GM23248 (cell line): Measurements from ENCODE around the gene GLIPR1L2. TPM values are rescaled to one million over a fixed set of nuclear protein-coding genes. Genes with fewer than 3 reads are reported as not detected.

Experiments
- DNase-seq: peaks from one replicate; pipeline ENCODE4 v3.0.0-alpha.2; 2015
- H2AFZ ChIP-seq: fragments of 200-600 bp; sonication (generic); 2 replicates; pipeline ENCODE4 v1.6.1; 2016; ENCODE audit warnings: antibody characterized with exemption
- H3F3A ChIP-seq: fragments of 200-600 bp; sonication (generic); 2 replicates; pipeline ENCODE4 v1.6.1; 2016; ENCODE audit warnings: mild to moderate bottlenecking, antibody characterized with exemption, mixed run types; ENCODE audit not compliant: insufficient read depth
- H3K27ac ChIP-seq: fragments of 200-600 bp; sonication (generic); 2 replicates; pipeline ENCODE4 v1.5.1; 2016; ENCODE audit warnings: mild to moderate bottlenecking
- H3K27me3 ChIP-seq: fragments of 200-600 bp; sonication (generic); replicated peaks from 2 replicates; pipeline ENCODE4 v1.6.1; 2016; ENCODE audit warnings: mild to moderate bottlenecking; ENCODE audit not compliant: insufficient read depth
- H3K36me3 ChIP-seq: fragments of 200-600 bp; sonication (generic); 2 replicates; pipeline ENCODE4 v1.6.1; 2016; ENCODE audit warnings: low read depth, mild to moderate bottlenecking
- H3K4me1 ChIP-seq: fragments of 200-600 bp; sonication (generic); 2 replicates; pipeline ENCODE4 v1.6.1; 2016; ENCODE audit warnings: mild to moderate bottlenecking; ENCODE audit not compliant: insufficient read depth
- H3K4me2 ChIP-seq: fragments of 200-600 bp; sonication (generic); one replicate; pipeline ENCODE4 v1.6.1; 2016; ENCODE audit warnings: mild to moderate bottlenecking; ENCODE audit not compliant: unreplicated experiment
- H3K4me3 ChIP-seq: fragments of 200-600 bp; sonication (generic); 2 replicates; pipeline ENCODE4 v1.5.1; 2016; ENCODE audit warnings: mild to moderate bottlenecking
- H3K79me2 ChIP-seq: fragments of 200-600 bp; sonication (generic); 2 replicates; pipeline ENCODE4 v1.6.1; 2016; ENCODE audit warnings: mild to moderate bottlenecking; ENCODE audit not compliant: insufficient read depth
- H3K9ac ChIP-seq: fragments of 200-600 bp; sonication (generic); 2 replicates; pipeline ENCODE4 v1.6.1; 2016; ENCODE audit warnings: mild to moderate bottlenecking
- H3K9me2 ChIP-seq: fragments of 200-600 bp; sonication (generic); 2 replicates; pipeline ENCODE4 v1.6.1; 2016; ENCODE audit warnings: mixed run types, mild to moderate bottlenecking, moderate library complexity; ENCODE audit not compliant: insufficient read depth
- H3K9me3 ChIP-seq: fragments of 200-600 bp; sonication (generic); one replicate; pipeline ENCODE4 v1.6.1; 2017; ENCODE audit warnings: low read depth
- H4K20me1 ChIP-seq: fragments of 200-600 bp; sonication (generic); 2 replicates; pipeline ENCODE4 v1.6.0; 2016; ENCODE audit not compliant: insufficient read depth
- EZH2 ChIP-seq: fragments of 200-600 bp; sonication (generic); IDR thresholded peaks from 2 replicates; pipeline ENCODE4 v1.6.1; 2018; ENCODE audit warnings: antibody characterized with exemption, mild to moderate bottlenecking; ENCODE audit not compliant: insufficient read depth, poor library complexity, severe bottlenecking
- EZH2phosphoT487 ChIP-seq: fragments of 200-600 bp; sonication (generic); IDR thresholded peaks from 2 replicates; pipeline ENCODE4 v1.6.1; 2018; ENCODE audit warnings: antibody characterized with exemption, moderate library complexity, mild to moderate bottlenecking, low read depth; ENCODE audit not compliant: insufficient read depth
- WGBS, 2 experiments: methylation state at CpG; one replicate each; pipeline ENCODE4 v1.1.6; 2015 to 2017; ENCODE audit warnings: low lambda C conversion rate in 2 of 2, low coverage in 1 of 2; ENCODE audit errors: missing lambda C conversion rate in 2 of 2; 5-methylcytosine and 5-hydroxymethylcytosine counted together
- in situ Hi-C: fragments of 300-500 bp; cut with MboI; formaldehyde crosslinking; loops from 2 replicates; pipeline ENCODE4 v1.15.0; 2020
- polyA plus RNA-seq: library from polyadenylated mRNA; unstranded; fragments of >200 nt; fragmentation: Nextera tagmentation; extraction: Ambion mirVana; gene quantifications from 2 replicates; pipeline ENCODE4 v1.2.1, GENCODE V29; 2016
- total RNA-seq: library from RNA; depleted of rRNA; stranded (reverse); fragments of >200 nt; shearing (Covaris generic); gene quantifications from 2 replicates; pipeline ENCODE4 v1.2.3, GENCODE V29; 2014

The GLIPR1L2 gene
- total and polyA plus RNA-seq, 2 experiments from 2014 or later, result 1.6 to 2.1 TPM

DNA sequence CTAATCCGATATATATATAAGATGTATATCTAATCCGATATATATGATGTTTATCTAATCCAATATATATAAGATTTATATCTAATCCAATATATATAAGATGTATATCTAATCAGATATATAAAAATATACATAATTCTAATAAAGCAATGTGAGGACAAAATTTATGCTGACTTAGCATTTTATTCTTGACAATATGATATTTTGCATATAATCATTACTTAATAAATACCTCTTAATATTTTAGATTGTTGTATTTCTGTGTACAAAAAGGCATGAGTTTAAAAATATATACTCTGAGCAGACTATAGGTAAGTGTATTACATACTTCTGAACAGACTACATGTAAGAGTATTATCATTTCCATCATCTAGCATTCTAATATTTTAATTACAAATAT lies 18.9 kb downstream of the GLIPR1L2 start:
- Histone ChIP-seq H3F3A (no peaks in the 10 kb centered on the region), H4K20me1 (no peaks in the 10 kb centered on the region), H3K36me3 (no peaks in the 10 kb centered on the region), H3K4me3 (no peak overlapping the region), H3K4me1 (peaks cover 4% of the 10 kb centered on the region; the same call in 1 of the 2 replicates), H3K9me2 (no peaks in the 10 kb centered on the region), H2AFZ (no peak overlapping the region), H3K4me2 (no peak overlapping the region), H3K27ac (no peak overlapping the region), H3K79me2 (no peaks in the 10 kb centered on the region), H3K27me3 (no peaks in the 10 kb centered on the region), H3K9ac (no peak overlapping the region), H3K9me3 (no peaks in the 10 kb centered on the region)
- DNase-seq, result no peak
- 93 to 98% methylated on average over 2 of the region's 2 CpGs for WGBS, 2 experiments
- no peak for TF ChIP-seq EZH2
- no peak for TF ChIP-seq EZH2phosphoT487
- in situ Hi-C loops, result no loop called here

- H3K36me3 ChIP-seq, result no peaks in the 10 kb centered on the region
- WGBS, 2 experiments, result 52 to 64% methylated on average over 1 of the region's 1 CpG
- no peak overlapping the region for H3K9ac ChIP-seq
- H3K4me1 ChIP-seq, result peaks cover 4% of the 10 kb centered on the region; the same call in 1 of the 2 replicates
- no peaks in the 10 kb centered on the region for H3K9me2 ChIP-seq
- H3F3A ChIP-seq, result no peaks in the 10 kb centered on the region
- no peaks in the 10 kb centered on the region for H3K79me2 ChIP-seq
- no peak overlapping the region for H3K4me2 ChIP-seq
- TF ChIP-seq EZH2 (no peak), EZH2phosphoT487 (no peak)
- no peak overlapping the region; the same call in 1 of the 2 replicates for H2AFZ ChIP-seq
- H3K9me3 ChIP-seq, result no peaks in the 10 kb centered on the region
- in situ Hi-C loops, result no loop called here
- no peak overlapping the region for H3K4me3 ChIP-seq
- H3K27me3 ChIP-seq, result no peaks in the 10 kb centered on the region
- no peak for DNase-seq
- H3K27ac ChIP-seq, result no peak overlapping the region
- H4K20me1 ChIP-seq, result no peaks in the 10 kb centered on the region
Observed at GRCh38 chr12:75414671-75415070, 23.8 kb downstream of the GLIPR1L2 start.

DNA sequence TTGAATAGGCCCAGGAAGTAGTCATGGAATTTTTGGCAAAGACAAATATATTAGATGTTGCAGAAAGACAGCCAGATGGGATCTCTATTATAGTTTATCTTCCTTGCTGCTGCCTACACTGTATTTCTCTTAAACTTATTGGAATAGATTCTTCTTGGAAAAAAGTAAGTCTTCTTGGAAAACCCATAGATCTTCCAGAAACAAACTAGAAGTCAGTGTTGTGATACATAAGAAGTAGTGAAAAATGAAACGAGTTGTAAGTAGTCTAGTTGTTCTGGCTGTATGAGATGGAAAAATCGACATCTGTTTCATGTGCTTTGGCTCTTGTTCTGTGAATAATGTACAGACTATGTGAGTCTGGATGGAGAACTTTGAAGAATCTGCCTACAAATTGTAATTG lies 29.0 kb downstream of the GLIPR1L2 start:
- H3K9ac ChIP-seq, result no peak overlapping the region
- H2AFZ ChIP-seq, result peak overlapping the region; percentile 16; the same call in 1 of the 2 replicates
- no peaks in the 10 kb centered on the region for H3K9me2 ChIP-seq
- 49 to 51% methylated on average over 2 of the region's 2 CpGs for WGBS, 2 experiments
- H3K4me2 ChIP-seq, result no peak overlapping the region
- no peaks in the 10 kb centered on the region for H3K36me3 ChIP-seq
- H3K79me2 ChIP-seq, result no peaks in the 10 kb centered on the region
- H3K27ac ChIP-seq, result no peak overlapping the region
- no peak for DNase-seq
- no peaks in the 10 kb centered on the region for H4K20me1 ChIP-seq
- H3K27me3 ChIP-seq, result no peaks in the 10 kb centered on the region
- H3K4me1 ChIP-seq, result no peaks in the 10 kb centered on the region
- H3K9me3 ChIP-seq, result no peaks in the 10 kb centered on the region
- H3K4me3 ChIP-seq, result no peak overlapping the region
- TF ChIP-seq EZH2phosphoT487 (no peak), EZH2 (no peak)
- H3F3A ChIP-seq, result no peaks in the 10 kb centered on the region
- in situ Hi-C loops, result no loop called here

- 22 to 41% methylated on average over 1 of the region's 1 CpG for WGBS, 2 experiments
- no peak for DNase-seq
Observed at GRCh38 chr12:75427491-75427890, 36.6 kb downstream of the GLIPR1L2 start.

DNA sequence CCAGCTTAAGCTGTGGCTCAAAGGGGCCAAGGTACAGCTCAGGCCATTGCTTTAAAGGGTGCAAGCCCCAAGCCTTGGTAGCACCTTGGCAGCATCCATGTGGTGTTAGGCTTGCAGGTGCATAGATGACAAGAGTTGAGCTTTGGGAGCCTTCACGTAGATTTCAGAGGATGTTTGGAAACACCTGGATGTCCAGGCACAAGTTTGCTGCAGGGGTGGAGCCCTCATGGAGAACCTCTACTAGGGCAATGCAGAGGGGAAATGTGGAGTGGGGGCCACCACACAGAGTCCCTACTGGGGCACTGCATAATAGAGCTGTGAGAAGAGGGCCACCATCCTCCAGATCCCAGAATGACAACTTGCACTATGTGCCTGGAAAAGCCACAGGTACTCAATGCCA lies 37.9 kb downstream of the GLIPR1L2 start:
- no peak for TF ChIP-seq EZH2phosphoT487
- no peak for TF ChIP-seq EZH2
- H3K9me2 ChIP-seq, result no peaks in the 10 kb centered on the region
- WGBS, 2 experiments, result 32 to 63% methylated on average over 1 of the region's 1 CpG
- H3K4me1 ChIP-seq, result 0 out of 2 replicates have a peak, but pooled peaks cover 6% of the 10 kb centered on the region
- H2AFZ ChIP-seq, result no peak overlapping the region
- H3K9ac ChIP-seq, result no peak overlapping the region
- no peak overlapping the region for H3K4me2 ChIP-seq
- no peak overlapping the region for H3K4me3 ChIP-seq
- no peaks in the 10 kb centered on the region for H3K36me3 ChIP-seq
- H3K9me3 ChIP-seq, result no peaks in the 10 kb centered on the region
- H3K27me3 ChIP-seq, result no peaks in the 10 kb centered on the region
- no peaks in the 10 kb centered on the region for H3F3A ChIP-seq
- no peaks in the 10 kb centered on the region for H4K20me1 ChIP-seq
- no peak overlapping the region for H3K27ac ChIP-seq
- H3K79me2 ChIP-seq, result no peaks in the 10 kb centered on the region
- DNase-seq, result no peak
- in situ Hi-C loops, result no loop called here

More at GRCh38 chr12:75427491-75427890, 36.6 kb downstream of the GLIPR1L2 start:
- TF ChIP-seq EZH2, result no peak
- TF ChIP-seq EZH2phosphoT487, result no peak
- Histone ChIP-seq H3K27ac (no peak overlapping the region), H3K4me2 (no peak overlapping the region), H3K79me2 (no peaks in the 10 kb centered on the region), H3K36me3 (no peaks in the 10 kb centered on the region), H2AFZ (no peak overlapping the region), H3K27me3 (no peaks in the 10 kb centered on the region), H3K9me3 (no peaks in the 10 kb centered on the region), H3K4me1 (no peaks in the 10 kb centered on the region), H3K9me2 (no peaks in the 10 kb centered on the region), H3F3A (no peaks in the 10 kb centered on the region), H3K9ac (no peak overlapping the region), H4K20me1 (no peaks in the 10 kb centered on the region), H3K4me3 (no peak overlapping the region)
- in situ Hi-C loops, result no loop called here
